ENCODE measurements around the gene CCKAR.

Gene CCKAR

DNA sequence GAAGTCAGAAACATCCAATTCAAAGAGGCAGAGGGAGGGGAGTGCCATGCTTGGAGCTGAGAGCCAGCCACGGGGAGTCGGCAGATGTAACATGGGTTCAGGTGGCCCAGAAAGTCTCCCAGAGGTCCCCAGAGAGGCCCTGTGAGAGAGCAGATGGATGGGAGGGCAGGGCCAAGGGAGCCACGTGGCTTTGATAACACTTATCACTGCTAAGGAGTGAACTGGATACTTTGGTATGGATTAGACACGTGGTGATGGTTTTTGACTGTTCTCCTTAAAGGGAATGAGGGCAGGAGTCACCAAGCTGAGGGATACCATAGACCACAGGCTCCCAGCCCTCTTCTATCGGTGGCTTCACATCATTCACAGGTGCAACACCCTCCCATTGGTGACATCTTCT lies 13.7 kb downstream of the CCKAR start:
- TF ChIP-seq, protein P1, sequence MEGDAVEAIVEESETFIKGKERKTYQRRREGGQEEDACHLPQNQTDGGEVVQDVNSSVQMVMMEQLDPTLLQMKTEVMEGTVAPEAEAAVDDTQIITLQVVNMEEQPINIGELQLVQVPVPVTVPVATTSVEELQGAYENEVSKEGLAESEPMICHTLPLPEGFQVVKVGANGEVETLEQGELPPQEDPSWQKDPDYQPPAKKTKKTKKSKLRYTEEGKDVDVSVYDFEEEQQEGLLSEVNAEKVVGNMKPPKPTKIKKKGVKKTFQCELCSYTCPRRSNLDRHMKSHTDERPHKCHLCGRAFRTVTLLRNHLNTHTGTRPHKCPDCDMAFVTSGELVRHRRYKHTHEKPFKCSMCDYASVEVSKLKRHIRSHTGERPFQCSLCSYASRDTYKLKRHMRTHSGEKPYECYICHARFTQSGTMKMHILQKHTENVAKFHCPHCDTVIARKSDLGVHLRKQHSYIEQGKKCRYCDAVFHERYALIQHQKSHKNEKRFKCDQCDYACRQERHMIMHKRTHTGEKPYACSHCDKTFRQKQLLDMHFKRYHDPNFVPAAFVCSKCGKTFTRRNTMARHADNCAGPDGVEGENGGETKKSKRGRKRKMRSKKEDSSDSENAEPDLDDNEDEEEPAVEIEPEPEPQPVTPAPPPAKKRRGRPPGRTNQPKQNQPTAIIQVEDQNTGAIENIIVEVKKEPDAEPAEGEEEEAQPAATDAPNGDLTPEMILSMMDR (IDR thresholded peaks at IDR 0.05; ENCODE audit: insufficient read depth, low read length) = no peak
- TF ChIP-seq SPI1 (IDR thresholded peaks at IDR 0.05; ENCODE audit: borderline replicate concordance, low read depth) (no peak), POLR2AphosphoS5 (IDR thresholded peaks at IDR 0.05; ENCODE audit: low read depth) (no peak), REST (IDR thresholded peaks at IDR 0.05; ENCODE audit: insufficient replicate concordance, low read depth) (no peak)
- no peak overlapping the region for H3K4me3 ChIP-seq (replicated peaks; ENCODE audit: insufficient read depth, low read length)
- H3K27ac ChIP-seq (replicated peaks) = no peak overlapping the region
- no peaks in the 10 kb centered on the region for H3K27me3 ChIP-seq (ENCODE audit: insufficient read depth, poor library complexity, severe bottlenecking)
- DNase-seq (ENCODE audit: low read depth in 1 of 2, low spot score in 1 of 2) = no peak

- TF ChIP-seq GABPA (IDR thresholded peaks at IDR 0.05; ENCODE audit: low read depth) = no peak
- Histone ChIP-seq H3K4me3 (replicated peaks; ENCODE audit: insufficient read depth, low read length) (no peak overlapping the region), H3K27me3 (ENCODE audit: insufficient read depth, poor library complexity, severe bottlenecking) (no peaks in the 10 kb centered on the region), H3K27ac (replicated peaks) (no peak overlapping the region)
- DNase-seq (ENCODE audit: low read depth in 1 of 2, low spot score in 1 of 2) = no peak
These were observed 14.6 kb downstream of the CCKAR start for GRCh38 chr4:26475716-26476115.

DNA sequence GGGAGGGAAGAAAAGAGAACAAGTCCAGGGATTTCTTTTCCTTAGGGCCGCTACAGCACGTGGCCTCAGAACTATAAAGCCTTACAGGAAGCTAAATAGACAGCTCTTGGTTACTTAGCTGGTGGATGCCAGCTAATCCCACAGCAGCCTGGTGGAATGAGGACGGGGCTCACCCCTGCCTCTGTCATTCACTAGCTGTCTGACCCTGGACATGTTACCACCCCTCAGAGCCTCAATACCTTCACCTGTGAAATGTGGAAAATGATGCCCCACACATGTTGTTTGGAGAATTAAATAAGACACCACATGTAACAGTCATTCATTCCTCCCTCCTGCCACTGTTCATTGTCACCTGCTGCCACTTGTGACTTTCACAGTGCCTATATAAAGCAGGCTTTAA lies 15.7 kb downstream of the CCKAR start:
- no peak for DNase-seq (ENCODE audit: low read depth in 1 of 2, low spot score in 1 of 2)
- Histone ChIP-seq H3K4me3 (replicated peaks; ENCODE audit: insufficient read depth, low read length) (no peak overlapping the region), H3K27me3 (ENCODE audit: insufficient read depth, poor library complexity, severe bottlenecking) (no peaks in the 10 kb centered on the region), H3K27ac (replicated peaks) (no peak overlapping the region)
- TF ChIP-seq SPI1 (IDR thresholded peaks at IDR 0.05; ENCODE audit: borderline replicate concordance, low read depth) (no peak), GABPA (IDR thresholded peaks at IDR 0.05; ENCODE audit: low read depth) (no peak), POLR2AphosphoS5 (IDR thresholded peaks at IDR 0.05; ENCODE audit: low read depth) (no peak), REST (IDR thresholded peaks at IDR 0.05; ENCODE audit: insufficient replicate concordance, low read depth) (no peak)
- TF ChIP-seq, protein P1 (IDR thresholded peaks at IDR 0.05; ENCODE audit: insufficient read depth, low read length) = no peak

DNA sequence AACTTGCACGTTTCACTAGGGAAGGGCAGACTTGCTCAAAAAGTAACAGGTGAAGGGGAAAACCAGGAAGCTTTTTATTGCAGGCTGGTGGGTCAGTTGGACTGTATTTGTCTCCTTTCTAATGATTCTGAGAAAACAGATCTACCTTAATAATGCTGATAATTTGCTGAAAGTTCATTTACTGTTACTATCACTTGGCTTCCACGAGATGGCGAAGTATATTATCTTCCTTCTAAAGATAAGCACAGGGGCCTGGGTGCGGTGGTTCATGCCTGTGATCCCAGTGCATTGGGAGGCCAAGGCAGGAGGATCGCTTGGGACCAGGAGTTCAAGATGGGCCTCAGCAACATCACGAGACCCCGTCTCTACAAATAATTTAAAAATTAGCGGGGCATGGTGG lies 16.4 kb downstream of the CCKAR start:
- no peak overlapping the region for H3K27ac ChIP-seq (replicated peaks)
- no peaks in the 10 kb centered on the region for H3K27me3 ChIP-seq (ENCODE audit: insufficient read depth, poor library complexity, severe bottlenecking)
- H3K4me3 ChIP-seq (replicated peaks; ENCODE audit: insufficient read depth, low read length) = no peak overlapping the region
- DNase-seq (ENCODE audit: low read depth in 1 of 2, low spot score in 1 of 2) = no peak
- TF ChIP-seq, protein P1 (IDR thresholded peaks at IDR 0.05; ENCODE audit: insufficient read depth, low read length) = no peak
- TF ChIP-seq POLR2AphosphoS5 (IDR thresholded peaks at IDR 0.05; ENCODE audit: low read depth) = no peak
- no peak for TF ChIP-seq GABPA (IDR thresholded peaks at IDR 0.05; ENCODE audit: low read depth)
- no peak for TF ChIP-seq SPI1 (IDR thresholded peaks at IDR 0.05; ENCODE audit: borderline replicate concordance, low read depth)

Data from HL-60 (cell line).